DMS79 (cell line): ENCODE data around the gene MGAT5B.
"Not testable (repeated sequence)": the region's sequence is repeated elsewhere in the genome, so short reads cannot be mapped to it uniquely, and the experiment has no call there.

Experiments
- DNase-seq: peaks from one replicate; lab custom pipeline; 2025; lab: John Stamatoyannopoulos, UW

MGAT5B gene

DNA sequence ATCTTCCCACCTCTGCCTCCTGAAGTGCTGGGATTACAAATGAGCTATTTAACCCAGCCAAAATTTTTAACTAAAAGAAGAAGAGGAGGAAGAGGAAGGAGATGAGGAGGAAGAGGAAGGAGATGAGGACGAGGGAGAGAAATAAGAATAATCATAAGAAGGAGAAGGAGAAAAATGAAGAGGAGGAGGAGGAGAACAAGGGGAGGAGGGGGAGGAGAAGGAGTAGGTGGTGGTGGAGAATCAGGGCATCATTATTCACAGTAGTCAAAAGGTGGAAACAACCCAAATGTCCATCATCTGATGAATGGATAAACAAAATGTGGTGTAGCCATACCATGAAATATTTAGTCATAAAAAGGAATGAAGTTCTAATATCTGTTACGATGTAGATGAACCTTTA lies 21.2 kb upstream of the MGAT5B start:
- no peak for DNase-seq

DNA sequence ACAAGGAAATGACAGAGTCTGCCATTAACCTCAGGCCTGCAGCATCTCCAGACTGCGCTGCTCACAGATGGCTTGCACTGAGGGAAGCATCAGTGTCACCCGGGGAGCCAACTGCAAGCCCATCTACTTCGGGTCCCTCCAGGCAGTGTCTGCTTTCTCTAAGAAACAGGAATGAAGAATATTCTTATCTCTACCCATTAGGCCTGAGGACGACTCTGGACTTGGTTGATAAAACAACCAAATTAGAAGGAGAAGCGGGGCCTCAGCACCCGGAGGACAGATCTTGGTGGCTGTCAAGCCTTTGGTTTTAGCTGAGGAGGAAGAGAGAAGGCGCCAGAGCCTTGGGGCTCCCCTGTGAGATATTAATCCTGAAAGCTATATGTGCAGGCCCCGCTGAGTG lies 19.5 kb upstream of the MGAT5B start:
- no peak for DNase-seq

- not testable (repeated sequence) for DNase-seq
Observed at GRCh38 chr17:76849160-76849559, 19.0 kb upstream of the MGAT5B start.

DNA sequence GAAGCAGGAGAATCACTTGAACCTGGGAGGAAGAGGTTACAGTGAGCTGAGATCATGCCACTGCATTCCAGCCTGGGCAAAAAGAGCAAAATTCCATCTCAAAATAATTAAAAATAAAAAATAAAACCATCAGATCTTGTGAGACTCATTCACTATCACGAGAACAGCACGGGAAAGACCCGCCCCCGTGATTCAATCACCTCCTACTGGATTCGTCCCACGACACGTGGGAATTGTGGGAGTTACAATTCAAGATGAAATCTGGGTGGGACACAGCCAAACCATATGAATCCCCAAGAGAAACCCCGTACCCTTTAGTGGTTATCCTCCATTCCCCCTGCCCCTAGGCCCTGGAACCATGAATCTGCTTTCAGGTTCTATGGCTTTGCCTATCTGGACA lies 15.4 kb upstream of the MGAT5B start:
- no peak for DNase-seq

- DNase-seq: no peak
Observed at GRCh38 chr17:76855105-76855504, 13.1 kb upstream of the MGAT5B start.

GRCh38 chr17:76862079-76862478 lies 6.1 kb upstream of the MGAT5B start:
- no peak for DNase-seq

DNA sequence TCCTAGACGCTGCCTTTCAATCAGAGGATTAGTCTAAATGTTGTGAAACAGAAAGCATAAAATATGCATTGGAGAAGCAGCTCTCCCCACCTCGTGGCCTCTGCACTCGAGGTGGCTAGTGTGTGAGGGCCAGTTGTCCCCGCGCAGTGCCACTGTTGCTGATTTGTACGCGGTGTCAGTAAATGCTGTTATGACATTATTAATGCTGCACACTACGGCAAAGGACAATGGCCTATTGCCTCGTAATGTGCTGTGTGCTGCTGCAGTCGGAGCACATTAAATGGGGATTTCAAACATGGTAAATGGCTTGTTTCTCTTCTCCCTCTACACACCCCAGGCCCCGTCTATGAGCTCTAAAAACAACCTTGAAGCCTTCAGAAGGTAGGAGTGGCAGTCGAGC lies 5.7 kb upstream of the MGAT5B start:
- DNase-seq: no peak

GRCh38 chr17:76864024-76864423 lies 4.2 kb upstream of the MGAT5B start:
- no peak for DNase-seq

GRCh38 chr17:76865174-76865573 lies 3.0 kb upstream of the MGAT5B start:
- DNase-seq: peak; percentile 56

- no peak for DNase-seq
Observed at GRCh38 chr17:76866203-76866602, 2.0 kb upstream of the MGAT5B start.

DNA sequence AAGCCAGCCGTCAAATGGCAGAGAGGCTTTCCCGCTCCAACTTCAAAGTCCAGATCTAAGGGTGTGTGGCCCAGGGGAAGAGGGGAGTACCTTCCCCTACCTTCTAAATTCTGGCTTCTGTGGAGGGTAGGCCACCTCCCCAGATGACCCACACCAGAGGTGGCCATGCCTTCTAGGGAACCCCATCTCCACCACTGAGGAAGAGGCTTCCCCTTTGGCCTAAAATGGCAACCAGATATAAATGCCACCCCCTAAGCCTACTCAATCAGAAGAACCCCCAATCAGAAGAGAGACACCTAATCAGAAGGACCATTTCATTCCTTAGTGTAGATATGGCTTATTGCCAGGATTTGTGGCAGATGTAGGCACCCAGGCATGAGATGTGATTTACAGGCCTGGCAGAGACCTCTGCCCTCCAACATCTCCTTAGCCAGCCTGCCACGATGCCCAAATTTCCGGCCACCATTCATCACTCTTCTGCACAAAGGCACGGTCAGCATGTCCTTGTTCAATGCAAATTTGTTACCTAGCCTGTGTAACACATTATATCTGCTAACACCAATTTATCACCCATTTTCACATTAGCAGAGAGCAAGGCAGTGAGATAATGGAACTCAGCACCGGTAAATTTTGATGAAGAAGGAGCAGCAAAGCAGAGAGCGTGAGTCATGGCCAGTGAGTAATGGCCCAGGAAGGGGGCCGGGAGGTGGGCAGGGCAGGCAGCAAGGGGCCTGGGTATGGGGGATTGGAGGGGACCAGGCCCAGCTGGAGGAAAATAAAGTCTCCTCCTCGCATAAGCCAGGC lies 1.2 kb upstream of the MGAT5B start:
- DNase-seq: peak; percentile 33

- DNase-seq: peak; percentile 16
Observed at GRCh38 chr17:76867578-76868175, 527 bp upstream of the MGAT5B start.

- no peak for DNase-seq
Observed at GRCh38 chr17:76868669-76869495, 678 bp downstream of the MGAT5B start.

DNA sequence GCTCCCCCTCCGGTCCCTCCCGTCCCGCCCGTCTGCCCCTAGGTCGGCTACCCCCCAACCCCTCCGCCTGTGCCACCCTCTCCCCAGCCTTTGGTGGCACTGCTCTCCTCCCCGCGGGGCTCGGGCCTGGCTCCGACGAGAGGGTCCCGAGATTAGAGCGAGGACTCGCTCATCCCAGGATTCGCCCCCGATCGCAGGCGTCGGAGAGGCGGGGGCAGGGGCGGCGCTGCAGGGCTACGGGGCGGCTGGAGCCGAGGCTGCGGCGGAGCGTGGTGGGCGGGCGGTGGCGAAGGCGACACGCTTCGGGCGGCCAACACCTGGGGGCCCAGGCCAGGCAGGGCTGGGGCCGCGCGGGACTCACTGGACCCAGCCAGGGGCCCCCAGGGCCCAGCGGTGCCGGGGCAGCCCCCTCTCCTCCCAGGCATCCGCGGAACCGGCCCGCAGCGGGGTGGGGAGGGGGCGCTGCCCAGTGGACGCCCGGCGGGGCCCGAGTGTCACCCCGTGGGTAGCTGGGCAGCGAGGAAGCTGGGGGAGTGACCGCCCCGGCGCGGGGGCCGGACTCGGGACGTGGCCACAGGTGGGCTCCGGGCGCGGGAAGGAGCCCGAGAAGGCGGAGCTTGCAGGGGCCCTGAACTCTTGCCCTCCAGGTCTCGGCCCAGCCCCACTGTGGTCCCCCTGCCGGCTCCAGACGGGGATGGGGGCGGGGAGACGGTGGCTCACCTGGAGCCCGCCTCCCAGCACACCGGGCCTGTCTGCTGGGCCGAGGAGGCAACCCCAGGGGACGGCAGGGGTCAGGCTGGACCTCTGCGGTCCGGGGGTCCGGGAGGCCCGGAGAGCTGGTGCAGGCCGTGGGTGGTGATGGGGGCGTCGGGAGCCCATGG lies 1.5 kb downstream of the MGAT5B start:
- DNase-seq: no peak

GRCh38 chr17:76870377-76870714 lies 2.1 kb downstream of the MGAT5B start:
- no peak for DNase-seq

DNA sequence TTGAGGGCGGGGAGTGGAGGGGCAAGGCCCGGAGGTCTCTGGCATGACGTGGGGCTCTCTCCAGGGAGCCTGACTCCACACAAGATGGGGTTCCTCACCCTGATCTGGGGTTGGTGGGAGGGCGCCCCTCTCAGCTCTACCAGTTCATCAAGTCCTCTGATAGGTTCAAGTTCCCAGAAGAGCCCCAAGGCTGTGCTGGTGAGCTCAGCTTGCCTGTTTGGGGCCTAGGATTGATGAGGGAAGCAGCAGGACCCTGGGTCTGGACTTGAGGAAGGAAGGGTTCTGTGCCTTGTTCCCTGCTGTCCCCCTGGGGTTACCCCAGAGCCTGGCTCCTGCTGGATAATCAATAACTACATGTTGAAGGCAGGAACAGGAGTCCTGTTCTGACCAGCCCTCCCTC lies 3.5 kb downstream of the MGAT5B start:
- DNase-seq: no peak

GRCh38 chr17:76872221-76872873 lies 4.1 kb downstream of the MGAT5B start:
- peak; percentile 64 for DNase-seq

- DNase-seq: no peak
Observed at GRCh38 chr17:76872874-76873221, 4.6 kb downstream of the MGAT5B start.

GRCh38 chr17:76873856-76874255 lies 5.7 kb downstream of the MGAT5B start:
- no peak for DNase-seq

GRCh38 chr17:76877437-76877836 lies 9.2 kb downstream of the MGAT5B start:
- no peak for DNase-seq

DNA sequence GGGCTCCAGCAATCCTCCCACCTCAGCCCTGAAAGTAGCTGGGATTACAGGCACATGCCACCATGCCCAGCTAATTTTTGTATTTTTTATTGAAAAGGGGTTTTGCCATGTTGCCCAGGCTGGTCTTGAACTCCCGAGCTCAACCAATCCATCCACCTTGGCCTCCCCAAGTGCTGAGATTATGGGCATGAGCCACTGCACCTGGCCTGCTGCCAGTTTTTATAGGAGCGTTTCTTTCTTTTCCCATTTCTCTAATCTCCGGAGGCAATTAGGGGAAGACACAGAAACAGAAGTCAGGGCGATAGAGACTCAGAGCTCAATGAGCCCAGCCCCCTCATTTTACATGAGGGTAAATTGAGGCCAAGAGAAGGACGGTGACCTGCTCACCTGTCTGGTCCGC lies 10.4 kb downstream of the MGAT5B start:
- DNase-seq: no peak

DNA sequence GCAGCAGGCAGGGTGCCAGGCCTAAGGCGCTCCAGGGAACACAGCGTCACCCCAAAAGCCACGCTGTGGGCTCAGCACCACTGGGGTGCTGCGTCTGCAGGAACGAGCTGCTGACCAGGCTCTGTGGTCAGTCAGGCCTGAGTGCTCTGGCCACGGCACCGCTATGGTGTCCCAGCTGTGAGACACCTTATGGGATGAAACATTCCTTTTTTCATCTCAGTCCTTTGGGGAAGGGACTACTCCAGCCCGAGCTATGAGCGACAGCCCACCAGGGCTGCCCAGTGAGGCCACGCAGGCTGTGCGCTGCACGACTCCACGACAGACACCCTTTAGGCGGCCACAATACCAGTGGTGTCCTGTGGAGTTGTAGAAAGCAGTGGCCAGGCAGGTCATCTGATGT lies 11.1 kb downstream of the MGAT5B start:
- DNase-seq: no peak
